ENCODE measurements around the gene KANK3. TPM values are rescaled to one million over a fixed set of nuclear protein-coding genes. Genes with fewer than 3 reads are reported as not detected.

Gene KANK3
- total RNA-seq, 4 donors from 2014 or later = 3.2 to 10.5 (median 4.1) TPM

DNA sequence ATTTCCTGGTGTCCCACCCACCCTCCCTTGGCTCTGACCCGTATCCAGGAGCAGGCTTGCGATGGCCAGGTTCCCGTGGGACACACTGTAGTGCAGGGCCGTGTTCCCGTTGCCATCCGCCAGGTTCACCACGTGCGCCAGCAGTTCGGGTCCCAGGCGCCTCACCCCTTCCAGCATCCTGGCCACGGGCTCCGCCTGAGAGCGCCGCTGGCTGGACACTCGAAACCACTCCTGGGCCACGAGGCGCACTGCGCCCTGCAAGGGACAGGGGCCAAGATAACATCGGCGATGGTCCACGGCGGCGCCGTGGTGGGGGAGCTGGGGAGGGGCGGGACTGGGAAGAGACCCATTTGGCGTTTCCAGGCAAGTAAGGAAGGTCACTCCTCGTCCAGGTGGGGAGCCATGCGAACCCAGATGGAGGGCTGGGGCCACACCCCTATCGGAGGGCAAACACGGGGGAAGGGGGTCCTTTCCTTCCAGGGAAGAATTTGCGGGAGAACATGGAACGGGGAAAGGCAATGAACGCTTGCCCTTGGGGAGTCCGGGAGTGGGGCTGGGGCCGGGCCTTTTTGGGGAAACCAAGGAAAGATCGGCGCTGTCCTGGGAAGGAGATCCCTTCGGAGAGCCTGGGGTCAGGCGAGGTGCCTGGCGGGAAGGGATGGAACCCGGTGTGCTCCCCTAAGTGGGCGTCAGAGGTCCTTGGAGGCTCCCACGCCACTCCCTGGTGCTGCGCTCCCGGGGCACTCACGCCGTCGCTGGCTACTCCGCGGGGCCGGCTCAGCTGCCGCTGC, 9.9 kb downstream of the KANK3 start:
- peaks cover 4 to 25% (median 17%) of the 10 kb centered on the region in 4 donors for H3K4me1 ChIP-seq
- no peaks in the 10 kb centered on the region for H3K36me3 ChIP-seq
- H3K4me3 ChIP-seq = no peak overlapping the region
- WGBS, 2 donors (ENCODE audit: low coverage in 1 of 2) = 4 to 28% methylated on average over 11 to 28 of the region's 52 CpGs
- DNase-seq = no peak
- TF ChIP-seq POLR2AphosphoS5 (IDR thresholded peaks at IDR 0.05) (no peak), POLR2A (IDR thresholded peaks at IDR 0.05) (no peak), CTCF (IDR thresholded peaks at IDR 0.05) (no peak), EP300 (IDR thresholded peaks at IDR 0.05; ENCODE audit: low read depth) (no peak)
- intact Hi-C loops (cut with DNase I; ENCODE audit: low total_unique reads) (no loop called here), in situ Hi-C loops (cut with MboI; ENCODE audit: low pct_ligation_motif_present in 1 of 4, low pct_unique_long_range_greater_than_20kb in 1 of 4, low sequenced_read_pairs in 3 of 4) (no loop called here)
- no peak overlapping the region for H3K27ac ChIP-seq
- no peaks in the 10 kb centered on the region for H3K9me3 ChIP-seq
- peaks cover 71% of the 10 kb centered on the region for H3K27me3 ChIP-seq

- H3K9me3 ChIP-seq = no peaks in the 10 kb centered on the region
These were observed 11.7 kb downstream of the KANK3 start for GRCh38 chr19:8331263-8331845.

GRCh38 chr19:8329996-8330395, 13.1 kb downstream of the KANK3 start:
- Histone ChIP-seq H3K9me3 (no peaks in the 10 kb centered on the region), H3K36me3 (no peaks in the 10 kb centered on the region), H3K27me3 (peaks cover 47% of the 10 kb centered on the region), H3K4me1 (peaks cover 4 to 19% (median 14%) of the 10 kb centered on the region in 4 donors), H3K27ac (no peak overlapping the region), H3K4me3 (no peak overlapping the region)
- in situ Hi-C loops (cut with MboI; ENCODE audit: low pct_ligation_motif_present in 1 of 4, low pct_unique_long_range_greater_than_20kb in 1 of 4, low sequenced_read_pairs in 3 of 4) (no loop called here), intact Hi-C loops (cut with DNase I; ENCODE audit: low total_unique reads) (no loop called here)
- TF ChIP-seq POLR2A (IDR thresholded peaks at IDR 0.05) = no peak
- TF ChIP-seq EP300 (IDR thresholded peaks at IDR 0.05; ENCODE audit: low read depth) = no peak
- no peak for TF ChIP-seq POLR2AphosphoS5 (IDR thresholded peaks at IDR 0.05)
- no peak for TF ChIP-seq CTCF (IDR thresholded peaks at IDR 0.05)
- 65 to 73% methylated on average over 2 to 3 of the region's 3 CpGs for WGBS, 2 donors (ENCODE audit: low coverage in 1 of 2)
- no peak for DNase-seq

More at GRCh38 chr19:8331263-8331845, 11.7 kb downstream of the KANK3 start:
- no peak overlapping the region for H3K4me3 ChIP-seq
- peaks cover 4 to 25% (median 17%) of the 10 kb centered on the region in 4 donors for H3K4me1 ChIP-seq
- no peak for TF ChIP-seq POLR2AphosphoS5 (IDR thresholded peaks at IDR 0.05)
- TF ChIP-seq POLR2A (IDR thresholded peaks at IDR 0.05) = no peak
- TF ChIP-seq EP300 (IDR thresholded peaks at IDR 0.05; ENCODE audit: low read depth) = no peak
- no peak for TF ChIP-seq CTCF (IDR thresholded peaks at IDR 0.05)
- DNase-seq = no peak
- WGBS, 2 donors (ENCODE audit: low coverage in 1 of 2) = 71% methylated on average over 4 to 8 of the region's 8 CpGs
- intact Hi-C loops (cut with DNase I; ENCODE audit: low total_unique reads) = no loop called here
- H3K27ac ChIP-seq = no peak overlapping the region
- H3K36me3 ChIP-seq = no peaks in the 10 kb centered on the region
- peaks cover 61% of the 10 kb centered on the region for H3K27me3 ChIP-seq
- in situ Hi-C loops (cut with MboI; ENCODE audit: low pct_ligation_motif_present in 1 of 4, low pct_unique_long_range_greater_than_20kb in 1 of 4, low sequenced_read_pairs in 3 of 4) = no loop called here

DNA sequence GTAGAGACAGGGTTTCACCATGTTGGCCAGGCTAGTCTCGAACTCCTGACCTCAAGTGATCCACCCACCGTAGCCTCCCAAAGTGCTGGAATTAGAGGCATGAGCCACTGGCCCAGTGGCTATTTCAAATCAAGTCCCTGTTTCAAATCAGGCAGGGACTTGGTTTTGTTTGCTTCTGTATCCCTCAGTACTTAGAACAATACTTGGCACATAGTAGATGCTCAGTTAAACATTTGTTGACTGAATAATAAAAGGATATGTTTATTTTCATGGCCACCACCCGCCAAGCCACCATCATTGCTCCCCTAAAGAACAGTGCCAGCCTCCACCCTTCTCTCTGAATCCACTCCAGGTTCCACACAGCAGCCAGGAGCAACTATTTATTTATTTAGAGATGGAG, 17.6 kb downstream of the KANK3 start:
- WGBS, 2 donors (ENCODE audit: low coverage in 1 of 2) = 62 to 78% methylated on average over 3 of the region's 3 CpGs
- Histone ChIP-seq H3K36me3 (no peaks in the 10 kb centered on the region), H3K27me3 (peaks cover 7% of the 10 kb centered on the region), H3K4me1 (peaks cover 11 to 19% (median 14%) of the 10 kb centered on the region in 4 donors), H3K9me3 (no peaks in the 10 kb centered on the region), H3K4me3 (no peak overlapping the region), H3K27ac (no peak overlapping the region)
- in situ Hi-C loops (cut with MboI; ENCODE audit: low pct_ligation_motif_present in 1 of 4, low pct_unique_long_range_greater_than_20kb in 1 of 4, low sequenced_read_pairs in 3 of 4) = no loop called here
- intact Hi-C loops (cut with DNase I; ENCODE audit: low total_unique reads) = no loop called here
- no peak for DNase-seq
- no peak for TF ChIP-seq CTCF (IDR thresholded peaks at IDR 0.05)
- TF ChIP-seq EP300 (IDR thresholded peaks at IDR 0.05; ENCODE audit: low read depth) = no peak
- no peak for TF ChIP-seq POLR2AphosphoS5 (IDR thresholded peaks at IDR 0.05)
- TF ChIP-seq POLR2A (IDR thresholded peaks at IDR 0.05) = no peak

Data from transverse colon (tissue), 4 donors.